Kidney capillary endothelial cell (primary cell): ENCODE results near the gene DPM1.

Experiments used
- DNase-seq: peaks from one replicate; pipeline ENCODE4 v3.0.0-alpha.2; 2018; ENCODE audit warnings: low spot score

DPM1 gene

DNA sequence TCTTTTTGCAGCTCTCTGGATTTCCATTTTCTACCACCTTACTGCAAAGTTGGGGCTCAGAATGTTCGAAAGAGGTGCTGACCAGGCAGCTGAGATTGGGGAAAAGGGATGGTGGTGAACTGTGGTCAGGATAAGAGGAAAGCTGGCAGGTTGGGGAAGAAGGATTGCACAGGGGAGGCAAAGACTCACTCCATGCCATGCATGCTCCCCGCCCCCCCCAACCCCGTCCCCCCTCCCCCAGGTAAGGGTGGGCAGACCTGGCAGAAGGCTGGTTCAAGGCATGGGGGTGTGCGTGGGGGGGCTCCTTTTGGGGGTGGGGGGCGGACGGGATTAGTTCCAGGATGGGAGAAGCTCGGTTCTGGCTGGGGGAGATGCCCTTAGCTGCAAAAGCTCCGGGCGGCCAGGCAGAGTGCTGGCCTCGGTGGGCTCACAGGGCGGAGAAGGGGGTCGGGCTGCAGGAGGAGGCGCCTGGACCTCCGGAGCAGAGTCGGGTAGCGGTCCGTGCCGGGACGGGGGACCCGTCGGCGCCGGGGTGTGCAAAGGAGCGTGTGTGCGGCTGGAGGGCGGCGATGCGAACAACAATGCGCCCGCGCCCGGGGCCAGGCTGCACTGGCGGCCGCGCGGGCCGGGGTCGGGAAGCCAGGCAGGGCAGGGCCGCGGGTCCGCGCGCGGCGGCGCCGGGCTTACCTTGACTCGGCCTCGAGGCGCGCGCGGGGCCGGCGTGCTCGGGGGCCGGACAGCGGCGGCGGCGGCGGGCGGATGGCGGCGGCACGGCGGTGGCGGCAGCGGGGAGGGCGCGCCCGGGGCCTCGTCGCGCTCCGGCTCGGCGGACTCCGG lies 28.0 kb downstream of the DPM1 start:
- DNase-seq = no peak

GRCh38 chr20:50929299-50930138 lies 28.8 kb downstream of the DPM1 start:
- DNase-seq = peak; percentile 95

- DNase-seq = no peak
Measured at GRCh38 chr20:50928469-50928868, 29.9 kb downstream of the DPM1 start.

DNA sequence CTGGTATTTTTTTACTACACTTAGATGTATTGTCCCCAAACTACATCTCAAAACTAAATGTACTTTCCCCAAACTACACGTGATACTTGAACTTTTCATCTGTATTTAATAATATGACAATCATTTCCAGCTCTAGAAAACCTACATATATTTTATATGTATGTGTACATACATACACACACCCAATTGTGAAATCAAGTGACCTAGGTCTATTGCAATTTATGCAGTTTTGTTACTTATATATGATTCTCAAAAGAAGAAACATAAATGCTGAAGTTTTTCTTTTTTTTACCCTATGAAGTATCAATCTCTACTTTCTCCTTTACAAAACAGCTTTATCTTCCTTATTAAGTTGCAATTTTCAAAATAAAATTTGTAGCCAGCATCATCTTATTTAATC lies 31.8 kb downstream of the DPM1 start:
- DNase-seq = no peak

DNA sequence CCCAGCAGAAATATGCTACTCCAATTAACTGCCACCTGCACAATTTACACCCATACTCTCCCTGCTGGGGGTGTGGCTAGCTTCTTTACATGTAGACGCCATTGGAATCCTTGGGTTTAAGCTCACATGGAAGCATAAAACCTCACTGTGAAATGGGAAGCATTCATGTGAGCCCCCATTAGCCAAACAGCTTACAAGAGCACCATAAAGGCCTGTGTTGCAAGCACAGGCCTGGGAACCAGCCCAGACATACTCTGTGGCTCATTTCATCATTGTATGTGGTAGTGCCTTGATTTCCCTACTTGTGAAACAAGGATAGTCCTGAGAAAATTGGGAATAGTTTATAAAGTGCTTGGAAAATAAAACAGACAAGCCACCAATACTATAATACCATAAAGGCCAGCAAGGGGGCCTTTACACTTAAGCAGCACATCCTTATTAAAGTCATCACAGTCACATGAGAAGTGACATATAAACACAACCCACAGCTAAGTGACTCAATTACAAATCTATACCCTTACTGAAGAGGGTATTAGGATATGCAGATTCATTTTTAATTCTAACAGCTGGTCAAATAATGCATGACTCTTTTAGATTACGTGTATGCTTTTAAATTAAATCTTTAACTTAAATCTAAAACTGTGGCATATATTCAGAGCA lies 33.9 kb downstream of the DPM1 start:
- DNase-seq = no peak

DNA sequence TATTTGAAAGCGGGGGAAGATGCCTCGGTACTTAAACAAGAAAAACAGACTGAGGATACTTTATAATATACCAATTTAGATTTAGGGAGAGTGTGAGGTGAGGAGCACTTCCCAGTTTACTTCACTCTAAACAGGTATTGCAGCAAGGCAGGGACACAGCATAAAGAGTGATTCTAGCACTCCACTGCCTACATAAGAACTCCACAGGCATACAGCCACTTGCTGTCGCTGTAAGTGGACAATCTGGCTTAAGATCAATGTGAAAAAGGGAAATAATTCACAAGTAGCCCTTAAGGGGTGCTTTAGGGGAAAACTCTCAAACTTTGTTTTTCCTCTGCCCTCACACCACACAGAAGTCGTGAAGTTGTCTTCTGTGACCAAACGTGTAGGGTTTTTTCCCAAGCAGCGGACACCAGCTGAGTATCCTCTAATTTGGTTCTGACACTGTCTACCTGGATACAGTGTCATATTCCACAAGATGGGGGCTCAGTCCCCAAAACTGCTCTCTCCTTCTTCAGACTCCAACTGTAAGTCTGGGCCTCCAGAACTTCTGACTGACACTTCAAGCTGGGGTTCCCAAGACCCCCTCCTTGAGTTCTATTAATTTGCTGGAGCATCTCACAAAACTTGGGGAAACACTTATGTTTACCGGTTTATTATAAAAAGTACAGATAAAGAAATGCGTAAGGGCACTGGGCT lies 36.4 kb downstream of the DPM1 start:
- DNase-seq = no peak

GRCh38 chr20:50920997-50921396 lies 37.3 kb downstream of the DPM1 start:
- no peak for DNase-seq

- peak; percentile 41 for DNase-seq
Measured at GRCh38 chr20:50919567-50919966, 38.8 kb downstream of the DPM1 start.

- no peak for DNase-seq
Measured at GRCh38 chr20:50918403-50918802, 39.9 kb downstream of the DPM1 start.

- no peak for DNase-seq
Measured at GRCh38 chr20:50916934-50917333, 41.4 kb downstream of the DPM1 start.

- DNase-seq = no peak
Measured at GRCh38 chr20:50916257-50916656, 42.1 kb downstream of the DPM1 start.

- DNase-seq = no peak
Measured at GRCh38 chr20:50915424-50915823, 42.9 kb downstream of the DPM1 start.

- DNase-seq = peak; percentile 71
Measured at GRCh38 chr20:50913690-50914375, 44.5 kb downstream of the DPM1 start.

GRCh38 chr20:50911716-50912115 lies 46.6 kb downstream of the DPM1 start:
- DNase-seq = no peak

- DNase-seq = no peak
Measured at GRCh38 chr20:50911030-50911429, 47.3 kb downstream of the DPM1 start.

- DNase-seq = no peak
Measured at GRCh38 chr20:50909413-50909812, 48.9 kb downstream of the DPM1 start.

DNA sequence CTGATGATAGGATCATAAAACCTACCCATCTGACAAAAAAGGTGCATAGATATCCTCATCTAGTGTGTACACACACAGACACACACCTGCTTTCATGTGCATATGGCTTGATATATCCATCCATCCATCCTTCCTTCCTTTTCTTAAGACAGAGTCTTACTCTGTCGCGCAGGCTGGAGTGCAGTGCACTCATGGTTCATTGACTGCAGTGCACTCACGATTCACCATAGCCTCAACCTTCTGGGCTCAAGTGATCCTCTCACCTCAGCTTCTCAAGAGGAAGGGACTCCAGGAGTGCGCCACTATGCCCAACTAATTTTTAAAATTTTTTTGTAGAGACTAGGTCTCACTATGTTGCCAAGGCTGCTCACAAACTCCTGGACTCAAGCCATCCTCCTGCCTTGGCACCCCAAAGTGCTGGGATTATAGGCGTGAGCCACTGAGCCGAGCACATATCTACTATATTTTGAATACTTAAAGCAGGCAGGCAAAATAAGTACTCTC lies 54.2 kb downstream of the DPM1 start:
- DNase-seq = no peak

DNA sequence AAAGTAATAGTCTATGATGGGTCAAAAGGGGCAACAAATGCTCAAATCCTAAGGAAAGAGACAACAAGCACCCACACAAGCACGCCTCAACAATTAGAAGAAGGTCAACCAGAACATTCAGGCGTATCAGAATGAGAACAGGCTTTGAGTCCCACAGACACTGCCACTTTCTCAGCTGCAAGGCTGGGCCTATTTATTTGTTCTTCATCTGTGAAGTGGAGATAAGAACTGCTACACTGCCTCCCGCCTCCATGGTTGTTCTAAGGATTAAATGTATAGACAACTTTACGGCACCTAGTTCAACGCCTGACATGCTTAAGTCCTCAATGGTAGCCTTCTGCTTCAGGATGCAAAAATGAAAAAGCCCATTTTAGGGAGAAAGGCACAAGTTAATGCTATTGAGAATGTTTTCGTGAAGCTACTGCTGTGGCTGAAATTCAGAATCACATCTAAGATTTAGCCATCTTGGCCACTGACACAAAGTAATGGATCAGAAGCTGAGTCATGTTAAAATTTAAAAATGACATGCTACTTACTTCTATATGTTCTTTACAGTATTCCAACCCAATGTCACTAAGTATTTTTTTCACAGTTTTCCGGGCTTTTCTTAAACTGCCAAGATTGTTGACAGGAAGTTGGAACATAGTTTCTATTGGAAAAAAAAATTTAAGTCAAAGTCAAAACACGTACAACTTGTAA lies 54.8 kb downstream of the DPM1 start:
- no peak for DNase-seq

DNA sequence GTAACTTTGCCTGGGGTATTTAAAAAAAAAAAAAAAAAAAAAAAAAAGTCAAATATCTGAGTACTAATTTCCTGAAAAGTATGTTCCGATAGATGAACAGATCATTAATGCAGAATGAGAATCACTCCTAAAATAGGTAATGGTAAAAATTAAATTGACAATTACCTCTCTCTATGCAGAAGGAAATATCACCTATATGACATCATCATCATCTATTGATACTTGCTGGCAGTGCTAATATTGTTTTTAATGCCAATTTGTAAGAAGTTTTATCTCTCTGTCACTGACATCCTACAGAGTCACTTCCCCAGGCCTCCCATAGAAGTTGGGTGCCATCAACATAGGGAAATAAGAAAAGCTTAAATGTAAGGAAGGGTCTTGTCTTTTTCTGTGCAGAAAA lies 57.0 kb downstream of the DPM1 start:
- no peak for DNase-seq

DNA sequence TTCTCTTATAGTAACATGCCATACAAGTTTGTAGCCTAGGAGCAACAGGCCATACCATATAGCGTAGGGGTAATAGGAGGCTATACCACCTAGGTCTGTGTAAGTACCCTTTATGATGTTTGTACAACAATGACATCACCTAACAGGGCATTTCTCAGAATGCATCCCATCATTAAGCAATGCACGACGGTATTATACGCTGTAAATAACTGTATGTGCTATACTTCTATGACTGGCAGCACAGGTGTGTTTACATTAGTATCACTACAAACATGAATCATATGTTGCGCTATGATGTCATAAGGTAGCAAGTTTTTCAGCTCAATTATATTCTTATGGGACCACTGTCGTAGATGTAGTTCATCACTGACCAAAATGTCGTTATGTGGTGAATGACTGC lies 58.1 kb downstream of the DPM1 start:
- DNase-seq = no peak

DNA sequence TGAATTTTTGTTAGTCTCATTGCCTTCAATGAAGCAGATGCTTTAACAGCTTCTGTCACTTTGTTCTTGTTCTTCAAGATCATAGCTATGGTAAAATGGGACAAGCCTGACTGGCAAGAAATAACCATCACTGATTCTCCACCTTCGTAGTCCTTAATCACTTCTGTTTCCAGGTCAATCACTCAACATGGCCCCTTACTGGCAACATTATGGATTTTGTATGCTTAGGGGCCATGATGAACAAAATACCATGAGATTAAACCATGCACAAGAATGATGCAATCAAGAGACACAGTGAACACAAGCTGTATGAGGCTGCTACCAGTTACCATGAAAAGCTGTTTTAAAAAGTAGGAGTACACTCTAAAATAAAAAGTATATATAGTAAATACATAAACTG lies 59.9 kb downstream of the DPM1 start:
- no peak for DNase-seq
